ENCODE measurements around the gene THSD4. TPM values are rescaled to one million over a fixed set of nuclear protein-coding genes. Genes with fewer than 3 reads are reported as not detected.
A peak's percentile ranks its signal among the peaks of the same experiment; 100 is the strongest.

The THSD4 gene
- total and polyA plus RNA-seq, 2 of the 8 experiments (the other 6 are each of a cell fraction or from before 2014, with no cell fraction given) = 2.5 to 6.2 TPM

- Histone ChIP-seq H3K4me2 (ENCODE audit: insufficient read depth in 1 of 2, low read depth in 2 of 2, low read length in 2 of 2) (no peak overlapping the region), H3K27me3 (replicated peaks in 1 of 4; ENCODE audit: control insufficient read depth in 3 of 4, extremely low read depth in 1 of 4, insufficient read depth in 3 of 4, low read length in 3 of 4) (no peaks in the 10 kb centered on the region), H2BK5ac (ENCODE audit: low read depth, low read length) (no peak overlapping the region), H2AFZ (ENCODE audit: low read length) (no peak overlapping the region), H3K79me2 (ENCODE audit: control insufficient read depth in 1 of 2, insufficient read depth in 2 of 2, low read length in 2 of 2) (no peaks in the 10 kb centered on the region), H3K36me3 (ENCODE audit: control insufficient read depth in 2 of 4, insufficient read depth in 4 of 4, low read length in 3 of 4) (no peaks in the 10 kb centered on the region), H4K5ac (ENCODE audit: insufficient read length, low read depth, low read length) (no peak overlapping the region), H4K8ac (ENCODE audit: extremely low read depth, insufficient read depth, low read length) (no peak overlapping the region), H3K18ac (ENCODE audit: extremely low read depth, low read length) (no peak overlapping the region), H3K56ac (replicated peaks; ENCODE audit: insufficient read length, low read depth, low read length) (no peak overlapping the region), H4K20me1 (replicated peaks in 1 of 2; ENCODE audit: control insufficient read depth in 1 of 2, insufficient read depth in 2 of 2, low read length in 2 of 2) (no peaks in the 10 kb centered on the region), H3K4me1 (replicated peaks in 1 of 4; ENCODE audit: control insufficient read depth in 3 of 4, insufficient read depth in 4 of 4, low read length in 3 of 4) (peaks cover 0 to 6% (median 2%) of the 10 kb centered on the region in 4 experiments; a peak in 3 of 7 replicates), H3K14ac (ENCODE audit: insufficient read length) (no peak overlapping the region), H2BK12ac (ENCODE audit: low read depth, low read length) (no peak overlapping the region), H3K23me2 (ENCODE audit: low read depth, low read length) (no peaks in the 10 kb centered on the region), H3K27ac (ENCODE audit: low read depth, low read length) (no peak overlapping the region), H3K4me3 (ENCODE audit: extremely low read depth in 1 of 4, insufficient read depth in 2 of 4, low read depth in 3 of 4, low read length in 4 of 4) (no peak overlapping the region), H2AK5ac (ENCODE audit: low read depth, low read length) (no peak overlapping the region), H2BK120ac (replicated peaks; ENCODE audit: low read depth, low read length) (no peak overlapping the region), H3K23ac (ENCODE audit: insufficient read length) (no peak overlapping the region), H2BK15ac (ENCODE audit: low read length) (no peak overlapping the region), H3K4ac (replicated peaks; ENCODE audit: insufficient read length, low read depth, low read length) (no peak overlapping the region), H3K79me1 (ENCODE audit: low read depth, low read length) (0 out of 2 replicates have a peak, but pooled peaks cover 4% of the 10 kb centered on the region), H2BK20ac (ENCODE audit: low read length) (no peak overlapping the region), H3K9ac (replicated peaks in 1 of 4; ENCODE audit: extremely low read depth in 1 of 4, low read depth in 3 of 4, low read length in 3 of 4) (no peak overlapping the region), H3K9me3 (ENCODE audit: insufficient read depth in 2 of 2, low read depth in 1 of 2, low read length in 1 of 2) (no peaks in the 10 kb centered on the region), H4K91ac (replicated peaks; ENCODE audit: insufficient read length, low read length) (peak overlapping the region; percentile 48)
- CTCF ChIA-PET (ENCODE audit: partially characterized antibody) = interaction anchor here (1.4 kb wide), 1 partner anchor 95 kb away, joined by 3 read pairs; no protein-coding TSS in a partner anchor
- TF ChIP-seq JUN (IDR thresholded peaks at IDR 0.05; ENCODE audit: low read depth, low read length) = no peak
- TF ChIP-seq SRF (IDR thresholded peaks at IDR 0.05; ENCODE audit: low read depth, low read length) = no peak
- no peak for TF ChIP-seq CTBP2 (IDR thresholded peaks at IDR 0.05; ENCODE audit: borderline replicate concordance, insufficient read depth, insufficient read length, low read length)
- no peak for TF ChIP-seq GTF2F1 (IDR thresholded peaks at IDR 0.05; ENCODE audit: borderline replicate concordance, low read depth, low read length)
- no peak for TF ChIP-seq JUND (IDR thresholded peaks at IDR 0.05; ENCODE audit: low read length)
- no peak for TF ChIP-seq CHD2 (IDR thresholded peaks at IDR 0.05; ENCODE audit: low read length)
- no peak for TF ChIP-seq SIX5 (IDR thresholded peaks at IDR 0.05; ENCODE audit: low read depth, low read length)
- no peak for TF ChIP-seq SP1 (IDR thresholded peaks at IDR 0.05; ENCODE audit: low read depth, low read length)
- TF ChIP-seq RXRA (IDR thresholded peaks at IDR 0.05; ENCODE audit: insufficient read depth, low read depth, low read length) = no peak
- TF ChIP-seq ASH2L (IDR thresholded peaks at IDR 0.05; ENCODE audit: low read length) = no peak
- TF ChIP-seq CBX8 (IDR thresholded peaks at IDR 0.05; ENCODE audit: borderline replicate concordance, low read depth, low read length) = no peak
- TF ChIP-seq CEBPB (IDR thresholded peaks at IDR 0.05; ENCODE audit: low read depth, low read length) = no peak
- FAIRE-seq (no peak), DNase-seq (ENCODE audit: low read depth in 1 of 2, low spot score in 2 of 2) (no peak)
- WGBS, 2 experiments (ENCODE audit: extremely low coverage in 1 of 2, insufficient coverage in 1 of 2, insufficient read length in 1 of 2, insufficient replicate concordance in 2 of 2, low coverage in 1 of 2, low lambda C conversion rate in 2 of 2, missing lambda C conversion rate in 1 of 2) = 83% methylated on average over 2 of the region's 2 CpGs; no CpG with 5 or more reads in 1 of the 2 experiments
- POLR2A ChIA-PET (ENCODE audit: partially characterized antibody) = no interaction called here
Measured at GRCh38 chr15:71138473-71138872, 23.2 kb downstream of the THSD4 start.

Measured in H1 (cell line).